Prostate gland (tissue), 2 donors: ENCODE measurements around the gene GCNA.

ENCODE experiments used
- CTCF ChIP-seq, 4 experiments: fragments of 200-600 bp in 2 of 4; fragments of 450-650 bp in 2 of 4; sonication (generic) in 2 of 4; IDR thresholded peaks; 1 replicate in 3 of 4; 2 replicates in 1 of 4; pipeline ENCODE4 v1.5.1; 2016 to 2019; ENCODE audit warnings: antibody characterized with exemption in 4 of 4, mild to moderate bottlenecking in 2 of 4, moderate library complexity in 2 of 4
- POLR2A ChIP-seq: fragments of 450-650 bp; IDR thresholded peaks from one replicate; pipeline ENCODE4 v1.6.1; 2016; ENCODE audit warnings: antibody characterized with exemption, mild to moderate bottlenecking
- POLR2AphosphoS5 ChIP-seq: sonication (generic); formaldehyde crosslinking; IDR thresholded peaks from one replicate; pipeline ENCODE4 v1.6.1; 2017; ENCODE audit warnings: antibody characterized with exemption

- TF ChIP-seq CTCF (IDR thresholded peaks at IDR 0.05) (no peak), POLR2A (no peak), POLR2AphosphoS5 (no peak)
Observed at GRCh38 chrX:71657267-71657666, 79.0 kb downstream of the GCNA start.
